GM12878 (cell line): ENCODE data around the gene NACAD. TPM values are rescaled to one million over a fixed set of nuclear protein-coding genes. Genes with fewer than 3 reads are reported as not detected.

Source experiments
- ATF7 ChIP-seq: fragments of 450-650 bp; IDR thresholded peaks from 2 replicates; pipeline ENCODE4 v1.6.1; 2016; ENCODE audit warnings: low read depth, mild to moderate bottlenecking
- CHD2 ChIP-seq: IDR thresholded peaks from 2 replicates; pipeline ENCODE4 v1.6.1; 2011; ENCODE audit warnings: low read depth, low read length, improper control_type of control experiment, borderline replicate concordance
- FOXK2 ChIP-seq: fragments of 450-650 bp; IDR thresholded peaks from 2 replicates; pipeline ENCODE4 v1.6.1; 2017; ENCODE audit warnings: mild to moderate bottlenecking, moderate library complexity
- MEF2B ChIP-seq: fragments of 450-650 bp; IDR thresholded peaks from 2 replicates; pipeline ENCODE4 v1.6.1; 2018; ENCODE audit warnings: mild to moderate bottlenecking, moderate library complexity; ENCODE audit not compliant: partially characterized antibody, poor library complexity, severe bottlenecking
- MTA2 ChIP-seq: fragments of 450-650 bp; IDR thresholded peaks from 2 replicates; pipeline ENCODE4 v1.6.1; 2016; ENCODE audit warnings: low read depth, mild to moderate bottlenecking, moderate library complexity
- POU2F2 ChIP-seq: IDR thresholded peaks from 3 replicates; pipeline ENCODE4 v1.6.1; 2011; ENCODE audit warnings: low read depth, mild to moderate bottlenecking, low read length, borderline replicate concordance
- RAD51 ChIP-seq: fragments of 450-650 bp; IDR thresholded peaks from 2 replicates; pipeline ENCODE4 v1.6.1; 2016; ENCODE audit warnings: moderate library complexity, mild to moderate bottlenecking, inconsistent platforms
- SRF ChIP-seq, 2 experiments: IDR thresholded peaks; 2 replicates each; pipeline ENCODE4 v1.6.1; 2011; ENCODE audit warnings: low read depth in 2 of 2, low read length in 2 of 2, mild to moderate bottlenecking in 1 of 2, moderate library complexity in 1 of 2
- SUPT20H ChIP-seq: IDR thresholded peaks from 2 replicates; pipeline ENCODE4 v1.6.1; 2011; ENCODE audit warnings: low read depth, mild to moderate bottlenecking, low read length, moderate library complexity, borderline replicate concordance; ENCODE audit not compliant: control insufficient read depth
- polyA plus RNA-seq, 11 experiments: library from polyadenylated mRNA; depleted of rRNA in 4 of 11; unstranded in 6 of 11; stranded (reverse) in 5 of 11; fragments of >200 nt; fragmentation: Nextera tagmentation in 4 of 11; fragmentation: Illumina TruSeq in 1 of 11; extraction: Ambion mirVana in 4 of 11; extraction: Trizol in 1 of 11; gene quantifications; 1 replicate in 1 of 11; 2 replicates in 10 of 11; pipeline versions ENCODE4 v1.2.1 to v1.2.3, GENCODE V29; 2011 to 2016; ENCODE audit warnings: inconsistent platforms in 2 of 11, missing spikeins in 2 of 11, low read depth in 1 of 11
- total RNA-seq, 4 experiments: library from RNA; depleted of rRNA in 3 of 4; stranded (reverse); fragments of >200 nt in 3 of 4; fragmentation: Illumina TruSeq in 1 of 4; extraction: Trizol in 1 of 4; gene quantifications; 2 replicates each; pipeline versions ENCODE4 v1.2.1 to v1.2.3, GENCODE V29; 2013 to 2021
- TF ChIP-seq, protein P1 (sequence below): fragments of 150-350 bp; IDR thresholded peaks from 2 replicates; pipeline ENCODE4 v1.6.1; 2016; ENCODE audit warnings: low read depth, low read length
- TF ChIP-seq, protein P2 (sequence below): fragments of 450-650 bp; formaldehyde crosslinking; IDR thresholded peaks from 2 replicates; pipeline ENCODE4 v1.5.0; 2022; ENCODE audit warnings: mild to moderate bottlenecking, missing genetic modification characterization
- TF ChIP-seq, protein P3 (sequence below): fragments of 450-650 bp; IDR thresholded peaks from 2 replicates; pipeline ENCODE4 v1.6.1; 2014; ENCODE audit warnings: mild to moderate bottlenecking
- TF ChIP-seq, protein P4 (sequence below): fragments of 450-650 bp; IDR thresholded peaks from 2 replicates; pipeline ENCODE4 v1.6.1; 2018; ENCODE audit warnings: borderline replicate concordance, mild to moderate bottlenecking; ENCODE audit not compliant: partially characterized antibody

Gene NACAD
- total and polyA plus RNA-seq, 10 of the 15 experiments (the other 5 are each of a cell fraction or from before 2014, with no cell fraction given) = not detected

DNA sequence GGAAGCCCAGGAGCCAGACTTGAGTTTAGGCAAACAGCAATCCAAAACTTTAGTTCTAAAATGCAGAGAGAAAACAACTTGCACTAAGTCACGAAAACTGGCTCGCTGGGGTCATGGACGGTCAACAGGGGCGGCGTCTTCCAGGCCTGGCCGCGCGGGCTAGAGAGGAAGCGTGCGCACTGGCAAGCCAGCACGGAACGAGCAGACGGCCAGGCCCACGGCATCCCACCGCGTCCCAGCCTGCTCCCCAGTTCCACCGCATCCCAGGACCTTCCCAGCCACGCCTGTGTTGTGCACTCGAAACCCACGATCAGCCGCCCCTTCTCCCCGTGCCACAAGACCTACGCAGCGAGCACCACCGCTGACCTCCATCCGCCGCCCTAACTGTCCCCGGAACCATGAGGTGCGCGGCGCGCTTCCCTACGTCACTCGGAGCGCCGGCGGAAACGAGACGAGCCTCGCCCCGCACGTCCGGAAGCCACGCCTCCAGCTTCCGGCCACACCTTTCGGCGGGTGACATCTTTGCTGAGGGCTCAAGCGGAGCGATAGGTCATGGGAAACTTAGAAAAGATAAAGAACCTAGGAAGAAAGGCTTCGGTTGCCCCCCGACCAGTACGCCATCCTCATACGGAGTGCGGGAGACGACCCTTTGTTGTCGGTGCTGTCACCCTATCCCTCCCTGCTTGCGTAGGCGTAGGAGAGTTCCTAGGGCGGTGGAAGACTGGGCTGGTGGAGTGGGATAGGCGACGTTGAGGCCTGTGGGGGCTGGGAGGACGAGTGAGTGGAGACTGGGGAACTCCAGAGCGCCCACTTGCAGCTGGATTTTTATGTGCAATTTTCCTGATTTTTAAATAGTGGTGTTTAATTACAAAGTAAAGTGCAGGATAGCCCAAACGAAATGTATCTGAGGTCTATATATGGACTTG, 22.8 kb upstream of the NACAD start, which contains the start of gene TBRG4 (continued):
- TF ChIP-seq, protein P1, sequence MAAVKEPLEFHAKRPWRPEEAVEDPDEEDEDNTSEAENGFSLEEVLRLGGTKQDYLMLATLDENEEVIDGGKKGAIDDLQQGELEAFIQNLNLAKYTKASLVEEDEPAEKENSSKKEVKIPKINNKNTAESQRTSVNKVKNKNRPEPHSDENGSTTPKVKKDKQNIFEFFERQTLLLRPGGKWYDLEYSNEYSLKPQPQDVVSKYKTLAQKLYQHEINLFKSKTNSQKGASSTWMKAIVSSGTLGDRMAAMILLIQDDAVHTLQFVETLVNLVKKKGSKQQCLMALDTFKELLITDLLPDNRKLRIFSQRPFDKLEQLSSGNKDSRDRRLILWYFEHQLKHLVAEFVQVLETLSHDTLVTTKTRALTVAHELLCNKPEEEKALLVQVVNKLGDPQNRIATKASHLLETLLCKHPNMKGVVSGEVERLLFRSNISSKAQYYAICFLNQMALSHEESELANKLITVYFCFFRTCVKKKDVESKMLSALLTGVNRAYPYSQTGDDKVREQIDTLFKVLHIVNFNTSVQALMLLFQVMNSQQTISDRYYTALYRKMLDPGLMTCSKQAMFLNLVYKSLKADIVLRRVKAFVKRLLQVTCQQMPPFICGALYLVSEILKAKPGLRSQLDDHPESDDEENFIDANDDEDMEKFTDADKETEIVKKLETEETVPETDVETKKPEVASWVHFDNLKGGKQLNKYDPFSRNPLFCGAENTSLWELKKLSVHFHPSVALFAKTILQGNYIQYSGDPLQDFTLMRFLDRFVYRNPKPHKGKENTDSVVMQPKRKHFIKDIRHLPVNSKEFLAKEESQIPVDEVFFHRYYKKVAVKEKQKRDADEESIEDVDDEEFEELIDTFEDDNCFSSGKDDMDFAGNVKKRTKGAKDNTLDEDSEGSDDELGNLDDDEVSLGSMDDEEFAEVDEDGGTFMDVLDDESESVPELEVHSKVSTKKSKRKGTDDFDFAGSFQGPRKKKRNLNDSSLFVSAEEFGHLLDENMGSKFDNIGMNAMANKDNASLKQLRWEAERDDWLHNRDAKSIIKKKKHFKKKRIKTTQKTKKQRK = no peak
- TF ChIP-seq RAD51 (no peak), FOXK2 (peak; percentile 62), ATF7 (peak; percentile 82), MTA2 (no peak), SRF (IDR thresholded peaks at IDR 0.05; ENCODE audit: low read depth in 2 of 2, low read length in 2 of 2) (peak in 1 of 2 experiments; percentile 91; a peak in 3 of 4 replicates), POU2F2 (peak; percentile 87), SUPT20H (no peak), MEF2B (peak; percentile 10), CHD2 (0 out of 2 replicates have a peak, but pooled peaks have one; percentile 70)
- TF ChIP-seq, protein P2, sequence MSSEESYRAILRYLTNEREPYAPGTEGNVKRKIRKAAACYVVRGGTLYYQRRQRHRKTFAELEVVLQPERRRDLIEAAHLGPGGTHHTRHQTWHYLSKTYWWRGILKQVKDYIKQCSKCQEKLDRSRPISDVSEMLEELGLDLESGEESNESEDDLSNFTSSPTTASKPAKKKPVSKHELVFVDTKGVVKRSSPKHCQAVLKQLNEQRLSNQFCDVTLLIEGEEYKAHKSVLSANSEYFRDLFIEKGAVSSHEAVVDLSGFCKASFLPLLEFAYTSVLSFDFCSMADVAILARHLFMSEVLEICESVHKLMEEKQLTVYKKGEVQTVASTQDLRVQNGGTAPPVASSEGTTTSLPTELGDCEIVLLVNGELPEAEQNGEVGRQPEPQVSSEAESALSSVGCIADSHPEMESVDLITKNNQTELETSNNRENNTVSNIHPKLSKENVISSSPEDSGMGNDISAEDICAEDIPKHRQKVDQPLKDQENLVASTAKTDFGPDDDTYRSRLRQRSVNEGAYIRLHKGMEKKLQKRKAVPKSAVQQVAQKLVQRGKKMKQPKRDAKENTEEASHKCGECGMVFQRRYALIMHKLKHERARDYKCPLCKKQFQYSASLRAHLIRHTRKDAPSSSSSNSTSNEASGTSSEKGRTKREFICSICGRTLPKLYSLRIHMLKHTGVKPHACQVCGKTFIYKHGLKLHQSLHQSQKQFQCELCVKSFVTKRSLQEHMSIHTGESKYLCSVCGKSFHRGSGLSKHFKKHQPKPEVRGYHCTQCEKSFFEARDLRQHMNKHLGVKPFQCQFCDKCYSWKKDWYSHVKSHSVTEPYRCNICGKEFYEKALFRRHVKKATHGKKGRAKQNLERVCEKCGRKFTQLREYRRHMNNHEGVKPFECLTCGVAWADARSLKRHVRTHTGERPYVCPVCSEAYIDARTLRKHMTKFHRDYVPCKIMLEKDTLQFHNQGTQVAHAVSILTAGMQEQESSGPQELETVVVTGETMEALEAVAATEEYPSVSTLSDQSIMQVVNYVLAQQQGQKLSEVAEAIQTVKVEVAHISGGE (CRISPR knock-in tag) = no peak
- TF ChIP-seq, protein P3, sequence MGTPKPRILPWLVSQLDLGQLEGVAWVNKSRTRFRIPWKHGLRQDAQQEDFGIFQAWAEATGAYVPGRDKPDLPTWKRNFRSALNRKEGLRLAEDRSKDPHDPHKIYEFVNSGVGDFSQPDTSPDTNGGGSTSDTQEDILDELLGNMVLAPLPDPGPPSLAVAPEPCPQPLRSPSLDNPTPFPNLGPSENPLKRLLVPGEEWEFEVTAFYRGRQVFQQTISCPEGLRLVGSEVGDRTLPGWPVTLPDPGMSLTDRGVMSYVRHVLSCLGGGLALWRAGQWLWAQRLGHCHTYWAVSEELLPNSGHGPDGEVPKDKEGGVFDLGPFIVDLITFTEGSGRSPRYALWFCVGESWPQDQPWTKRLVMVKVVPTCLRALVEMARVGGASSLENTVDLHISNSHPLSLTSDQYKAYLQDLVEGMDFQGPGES = no peak
- TF ChIP-seq, protein P4, sequence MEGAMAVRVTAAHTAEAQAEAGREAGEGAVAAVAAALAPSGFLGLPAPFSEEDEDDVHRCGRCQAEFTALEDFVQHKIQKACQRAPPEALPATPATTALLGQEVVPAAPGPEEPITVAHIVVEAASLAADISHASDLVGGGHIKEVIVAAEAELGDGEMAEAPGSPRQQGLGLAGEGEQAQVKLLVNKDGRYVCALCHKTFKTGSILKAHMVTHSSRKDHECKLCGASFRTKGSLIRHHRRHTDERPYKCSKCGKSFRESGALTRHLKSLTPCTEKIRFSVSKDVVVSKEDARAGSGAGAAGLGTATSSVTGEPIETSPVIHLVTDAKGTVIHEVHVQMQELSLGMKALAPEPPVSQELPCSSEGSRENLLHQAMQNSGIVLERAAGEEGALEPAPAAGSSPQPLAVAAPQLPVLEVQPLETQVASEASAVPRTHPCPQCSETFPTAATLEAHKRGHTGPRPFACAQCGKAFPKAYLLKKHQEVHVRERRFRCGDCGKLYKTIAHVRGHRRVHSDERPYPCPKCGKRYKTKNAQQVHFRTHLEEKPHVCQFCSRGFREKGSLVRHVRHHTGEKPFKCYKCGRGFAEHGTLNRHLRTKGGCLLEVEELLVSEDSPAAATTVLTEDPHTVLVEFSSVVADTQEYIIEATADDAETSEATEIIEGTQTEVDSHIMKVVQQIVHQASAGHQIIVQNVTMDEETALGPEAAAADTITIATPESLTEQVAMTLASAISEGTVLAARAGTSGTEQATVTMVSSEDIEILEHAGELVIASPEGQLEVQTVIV = peak; percentile 88
